Endothelial cell of umbilical vein (primary cell): ENCODE data around the gene UBL7. TPM values are rescaled to one million over a fixed set of nuclear protein-coding genes. Genes with fewer than 3 reads are reported as not detected.

ENCODE experiments used
- BruUV-seq: library from RNA; stranded (reverse); fragments of 400-500 nt; replicated peaks from 2 replicates; lab custom pipeline; 2021; lab: Mats Ljungman, UMichigan
- CTCF ChIA-PET: fragments of 300-600, 350-600 bp; sonication (Branson Sonifier 250); formaldehyde crosslinking; loops from one replicate; lab custom pipeline; 2021; ENCODE audit warnings: antibody characterized with exemption, inconsistent platforms; lab: Charles Lee
- POLR2A ChIA-PET: fragments of 300-600, 350-600 bp; sonication (Branson Sonifier 250); formaldehyde crosslinking; loops from one replicate; lab custom pipeline; 2021; ENCODE audit warnings: antibody characterized with exemption, inconsistent platforms; lab: Charles Lee
- DNase-seq: peaks from one replicate; pipeline ENCODE4 v3.0.0-alpha.2; 2011; ENCODE audit warnings: low read depth, low spot score
- FAIRE-seq: peaks from 2 replicates; lab custom pipeline; 2011; peaks lifted over from hg19 to GRCh38; lab: Jason Lieb, UNC
- H2AFZ ChIP-seq: 2 replicates; pipeline ENCODE4 v1.6.0; 2012; ENCODE audit warnings: low read depth, low read length, control low read depth, inconsistent platforms
- H3K27ac ChIP-seq: 2 replicates; pipeline ENCODE4 v1.5.1; 2011; ENCODE audit warnings: low read depth, mild to moderate bottlenecking, control low read depth, low read length, moderate library complexity; ENCODE audit not compliant: insufficient read depth
- H3K27me3 ChIP-seq, 2 experiments: 2 replicates each; pipeline versions ENCODE4 v1.6.0 to v1.6.1; 2011; ENCODE audit warnings: low read length in 2 of 2, mixed read lengths in 1 of 2; ENCODE audit not compliant: control insufficient read depth in 2 of 2, insufficient read depth in 2 of 2
- H3K36me3 ChIP-seq, 2 experiments: 2 replicates in 1 of 2; 3 replicates in 1 of 2; pipeline ENCODE4 v1.5.1; 2011; ENCODE audit warnings: low read length in 2 of 2, mild to moderate bottlenecking in 1 of 2, moderate library complexity in 1 of 2; ENCODE audit not compliant: control insufficient read depth in 2 of 2, insufficient read depth in 2 of 2; ENCODE audit errors: extremely low read depth in 1 of 2
- H3K4me1 ChIP-seq: 3 replicates; pipeline ENCODE4 v1.5.1; 2011; ENCODE audit warnings: mild to moderate bottlenecking, low read length; ENCODE audit not compliant: control insufficient read depth, insufficient read depth; ENCODE audit errors: extremely low read depth
- H3K4me2 ChIP-seq: 2 replicates; pipeline ENCODE4 v1.6.1; 2011; ENCODE audit warnings: low read length, control low read depth, mixed read lengths; ENCODE audit not compliant: insufficient read depth
- H3K4me3 ChIP-seq, 3 experiments: fragments of 200-600 bp in 1 of 3; sonication (generic), shearing (Covaris generic) in 1 of 3; replicated peaks in 1 of 3; 2 replicates each; pipeline ENCODE4 v1.5.1; 2011 to 2016; ENCODE audit warnings: control low read depth in 3 of 3, low read length in 3 of 3, mild to moderate bottlenecking in 2 of 3, inconsistent platforms in 1 of 3, low read depth in 1 of 3, moderate library complexity in 1 of 3; ENCODE audit not compliant: insufficient read depth in 1 of 3
- H3K79me2 ChIP-seq: 2 replicates; pipeline ENCODE4 v1.6.0; 2012; ENCODE audit warnings: low read length, inconsistent platforms; ENCODE audit not compliant: control insufficient read depth, insufficient read depth
- H3K9ac ChIP-seq: replicated peaks from 2 replicates; pipeline ENCODE3; 2011; ENCODE audit warnings: low read length, control low read depth; ENCODE audit not compliant: insufficient read depth; ENCODE audit errors: extremely low read depth
- H3K9me1 ChIP-seq: replicated peaks from 3 replicates; pipeline ENCODE4 v1.6.0; 2011; ENCODE audit warnings: mild to moderate bottlenecking, low read length; ENCODE audit not compliant: control insufficient read depth, insufficient read depth; ENCODE audit errors: extremely low read depth
- H3K9me3 ChIP-seq: replicated peaks from 2 replicates; pipeline ENCODE4 v1.5.1; 2012; ENCODE audit warnings: low read length, inconsistent platforms; ENCODE audit not compliant: control insufficient read depth, insufficient read depth
- H4K20me1 ChIP-seq: replicated peaks from 2 replicates; pipeline ENCODE3; 2011; ENCODE audit warnings: mild to moderate bottlenecking, low read length; ENCODE audit not compliant: control insufficient read depth, insufficient read depth; ENCODE audit errors: extremely low read depth
- EZH2 ChIP-seq: IDR thresholded peaks from 2 replicates; pipeline ENCODE4 v1.6.1; 2012; ENCODE audit warnings: borderline replicate concordance, low read depth, mild to moderate bottlenecking, moderate library complexity, low read length, inconsistent platforms; ENCODE audit not compliant: severe bottlenecking
- FOS ChIP-seq: IDR thresholded peaks from 2 replicates; pipeline ENCODE4 v1.6.1; 2011; ENCODE audit warnings: mild to moderate bottlenecking, low read length, moderate library complexity, borderline replicate concordance; ENCODE audit not compliant: insufficient read depth
- GATA2 ChIP-seq: IDR thresholded peaks from 2 replicates; pipeline ENCODE4 v1.7.0; 2011; ENCODE audit warnings: low read depth, mild to moderate bottlenecking, moderate library complexity, mixed read lengths, low read length; ENCODE audit not compliant: insufficient read length, insufficient read depth
- JUN ChIP-seq: IDR thresholded peaks from 2 replicates; pipeline ENCODE4 v1.6.1; 2011; ENCODE audit warnings: borderline replicate concordance, low read depth; ENCODE audit not compliant: insufficient read length, insufficient read depth
- MYC ChIP-seq: IDR thresholded peaks from one replicate; pipeline ENCODE4 v1.6.1; 2011; ENCODE audit warnings: mild to moderate bottlenecking, low read depth, low read length
- POLR2A ChIP-seq: IDR thresholded peaks from 2 replicates; pipeline ENCODE4 v1.6.1; 2012; ENCODE audit warnings: low read depth, mild to moderate bottlenecking, control low read depth, low read length
- POLR2AphosphoS5 ChIP-seq: IDR thresholded peaks from 2 replicates; pipeline ENCODE4 v1.6.1; 2012; ENCODE audit warnings: low read depth, mild to moderate bottlenecking, control low read depth, low read length, moderate library complexity; ENCODE audit not compliant: insufficient read depth
- dilution Hi-C: fragments of 300-500 bp; cut with MboI; formaldehyde crosslinking; loops from one replicate; pipeline ENCODE4 v1.15.0; 2019; ENCODE audit warnings: low sequenced_read_pairs; ENCODE audit not compliant: extremely low pct_ligation_motif_present
- intact Hi-C: fragments of 100-400 bp; cut with micrococcal nuclease; formaldehyde crosslinking; loops from one replicate; pipeline ENCODE4 v1.10.0; 2022
- polyA plus RNA-seq, 4 experiments: library from polyadenylated mRNA; depleted of rRNA in 3 of 4; stranded (reverse) in 3 of 4; unstranded in 1 of 4; fragments of >200 nt; gene quantifications; 2 replicates each; pipeline versions ENCODE4 v1.2.1 to v1.2.3, GENCODE V29; 2011 to 2012; ENCODE audit warnings: missing spikeins in 1 of 4
- total RNA-seq: library from RNA; stranded (reverse); gene quantifications from 2 replicates; pipeline ENCODE4 v1.2.3, GENCODE V29; 2021
- TF ChIP-seq, protein P1 (sequence below), 2 donors: IDR thresholded peaks; 1 replicate in 1 of 2; 2 replicates in 1 of 2; pipeline ENCODE4 v1.5.1; 2011; ENCODE audit warnings: low read length in 2 of 2, mild to moderate bottlenecking in 2 of 2, moderate library complexity in 2 of 2, control low read depth in 1 of 2, inconsistent platforms in 1 of 2, low read depth in 1 of 2; ENCODE audit not compliant: insufficient read depth in 1 of 2; ENCODE audit errors: extremely low read depth in 1 of 2
- TF ChIP-seq, protein P2 (sequence below): IDR thresholded peaks from 2 replicates; pipeline ENCODE4 v1.6.1; 2011; ENCODE audit not compliant: insufficient read depth, insufficient read length

The UBL7 gene
- total and polyA plus RNA-seq, 2 donors (not counting 3 experiments of a cell fraction or from before 2014, with no cell fraction given) = 32.8 to 90.4 TPM

DNA sequence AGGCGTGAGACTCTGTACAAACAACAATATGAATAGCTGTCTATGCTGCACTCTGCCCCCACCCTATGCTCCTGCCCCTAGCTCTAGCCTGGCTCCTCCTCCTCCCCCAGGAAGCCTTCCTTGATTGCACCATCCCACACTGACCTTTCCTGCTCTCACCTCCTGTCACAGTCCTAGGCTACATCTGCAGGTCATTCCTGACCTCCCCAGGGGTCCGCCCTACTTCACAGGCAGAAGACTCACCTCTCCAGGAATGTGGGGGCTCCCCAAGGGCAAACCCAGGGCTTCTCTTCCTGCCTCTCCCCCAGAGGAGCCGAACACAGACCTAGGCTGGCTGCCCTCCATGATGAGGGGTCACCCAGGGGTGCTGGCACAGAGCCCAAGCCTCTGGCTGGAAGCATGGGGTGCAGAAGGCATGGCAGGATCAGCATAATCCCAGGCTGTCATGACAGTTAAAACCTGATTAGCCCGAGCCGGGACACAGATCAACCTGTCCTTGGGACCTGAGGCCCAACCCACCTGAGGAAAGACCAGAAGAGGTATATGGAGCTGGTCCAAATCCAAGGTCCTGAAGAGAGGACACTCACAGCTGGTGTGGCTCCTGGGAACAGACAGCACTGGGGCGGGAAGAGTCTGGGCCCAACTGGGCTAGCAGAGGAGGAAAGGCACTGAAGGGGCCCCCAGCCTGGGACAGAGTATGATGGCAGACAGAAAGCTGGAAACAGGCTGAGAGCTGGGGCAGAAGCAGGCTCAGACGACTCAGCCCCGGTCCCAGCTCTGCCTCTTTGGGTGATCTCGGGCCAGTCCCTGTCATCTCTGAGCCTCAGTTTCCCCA, 33.1 kb downstream of the UBL7 start:
- H3K9me3 ChIP-seq = no peaks in the 10 kb centered on the region
- no peak overlapping the region for H2AFZ ChIP-seq
- no peaks in the 10 kb centered on the region for H3K9me1 ChIP-seq
- H3K27ac ChIP-seq = no peak overlapping the region
- no peak overlapping the region for H3K4me2 ChIP-seq
- H3K9ac ChIP-seq = no peak overlapping the region
- intact Hi-C loops = no loop called here
- dilution Hi-C loops = no loop called here
- TF ChIP-seq FOS = no peak
- TF ChIP-seq MYC = no peak
- TF ChIP-seq, protein P1, sequence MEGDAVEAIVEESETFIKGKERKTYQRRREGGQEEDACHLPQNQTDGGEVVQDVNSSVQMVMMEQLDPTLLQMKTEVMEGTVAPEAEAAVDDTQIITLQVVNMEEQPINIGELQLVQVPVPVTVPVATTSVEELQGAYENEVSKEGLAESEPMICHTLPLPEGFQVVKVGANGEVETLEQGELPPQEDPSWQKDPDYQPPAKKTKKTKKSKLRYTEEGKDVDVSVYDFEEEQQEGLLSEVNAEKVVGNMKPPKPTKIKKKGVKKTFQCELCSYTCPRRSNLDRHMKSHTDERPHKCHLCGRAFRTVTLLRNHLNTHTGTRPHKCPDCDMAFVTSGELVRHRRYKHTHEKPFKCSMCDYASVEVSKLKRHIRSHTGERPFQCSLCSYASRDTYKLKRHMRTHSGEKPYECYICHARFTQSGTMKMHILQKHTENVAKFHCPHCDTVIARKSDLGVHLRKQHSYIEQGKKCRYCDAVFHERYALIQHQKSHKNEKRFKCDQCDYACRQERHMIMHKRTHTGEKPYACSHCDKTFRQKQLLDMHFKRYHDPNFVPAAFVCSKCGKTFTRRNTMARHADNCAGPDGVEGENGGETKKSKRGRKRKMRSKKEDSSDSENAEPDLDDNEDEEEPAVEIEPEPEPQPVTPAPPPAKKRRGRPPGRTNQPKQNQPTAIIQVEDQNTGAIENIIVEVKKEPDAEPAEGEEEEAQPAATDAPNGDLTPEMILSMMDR (IDR thresholded peaks at IDR 0.05; ENCODE audit: extremely low read depth in 1 of 2, insufficient read depth in 1 of 2, low read depth in 1 of 2, low read length in 2 of 2) = no peak
- TF ChIP-seq EZH2 = no peak
- no peak for TF ChIP-seq JUN
- no peak for TF ChIP-seq POLR2AphosphoS5
- no peak for TF ChIP-seq POLR2A
- no peak for TF ChIP-seq GATA2
- TF ChIP-seq, protein P2, sequence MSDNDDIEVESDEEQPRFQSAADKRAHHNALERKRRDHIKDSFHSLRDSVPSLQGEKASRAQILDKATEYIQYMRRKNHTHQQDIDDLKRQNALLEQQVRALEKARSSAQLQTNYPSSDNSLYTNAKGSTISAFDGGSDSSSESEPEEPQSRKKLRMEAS = no peak
- ChIA-PET CTCF (interaction anchor here (1.8 kb wide), 1 partner anchor 45 kb away, joined by 6 read pairs; no protein-coding TSS in a partner anchor), POLR2A (no interaction called here)
- H3K36me3 ChIP-seq = no peaks in the 10 kb centered on the region
- no TSS peak for BruUV-seq
- no peak overlapping the region for H3K4me3 ChIP-seq
- H4K20me1 ChIP-seq = no peaks in the 10 kb centered on the region
- FAIRE-seq = no peak
- DNase-seq = no peak
- H3K27me3 ChIP-seq = peaks cover 24 to 26% of the 10 kb centered on the region in 2 experiments
- H3K79me2 ChIP-seq = no peaks in the 10 kb centered on the region
- no peaks in the 10 kb centered on the region for H3K4me1 ChIP-seq
